SK-N-SH (cell line): ENCODE results near the gene PTH2. TPM values are rescaled to one million over a fixed set of nuclear protein-coding genes. Genes with fewer than 3 reads are reported as not detected.

ENCODE experiments used
- CTCF ChIA-PET: fragments of 300-600, 350-600 bp; formaldehyde crosslinking; extraction: SDS; loops from one replicate; lab custom pipeline; 2021; lab: Yijun Ruan, JAX
- POLR2A ChIA-PET: fragments of 350-600 bp; sonication (Branson Sonifier 250); formaldehyde crosslinking; extraction: SDS; loops from one replicate; lab custom pipeline; 2020; ENCODE audit warnings: antibody characterized with exemption, inconsistent platforms; lab: Yijun Ruan, JAX
- DNase-seq: peaks from one replicate; pipeline ENCODE4 v3.0.0; 2012
- H2AFZ ChIP-seq: fragments of 200-600 bp; sonication (generic); 2 replicates; pipeline ENCODE4 v1.8.1; 2016; ENCODE audit warnings: antibody characterized with exemption, mild to moderate bottlenecking, low read depth
- H3F3A ChIP-seq: fragments of 200-600 bp; sonication (generic); replicated peaks from 2 replicates; pipeline ENCODE3; 2016; ENCODE audit warnings: antibody characterized with exemption, mild to moderate bottlenecking; ENCODE audit not compliant: insufficient read depth
- H3K27ac ChIP-seq, 2 experiments: fragments of 200-500 bp in 1 of 2; fragments of 200-600 bp in 1 of 2; sonication (Bioruptor generic) in 1 of 2; sonication (generic), shearing (Covaris generic) in 1 of 2; 2 replicates each; pipeline versions ENCODE4 v1.5.1 to v1.6.1; 2014 to 2016; ENCODE audit warnings: low read depth in 2 of 2, inconsistent platforms in 1 of 2, low read length in 1 of 2, mild to moderate bottlenecking in 1 of 2, mixed read lengths in 1 of 2
- H3K27me3 ChIP-seq: fragments of 200-600 bp; sonication (generic), shearing (Covaris generic); 2 replicates; pipeline ENCODE4 v1.6.1; 2016; ENCODE audit warnings: mixed run types; ENCODE audit not compliant: insufficient read depth
- H3K36me3 ChIP-seq, 2 experiments: fragments of 200-500 bp in 1 of 2; fragments of 200-600 bp in 1 of 2; sonication (Bioruptor generic) in 1 of 2; sonication (generic) in 1 of 2; replicated peaks in 1 of 2; 2 replicates each; pipeline versions ENCODE3 to v1.5.1; 2014 to 2016; ENCODE audit warnings: low read length in 1 of 2, mild to moderate bottlenecking in 1 of 2; ENCODE audit not compliant: insufficient read depth in 2 of 2, control insufficient read depth in 1 of 2
- H3K4me1 ChIP-seq, 2 experiments: fragments of 200-500 bp in 1 of 2; fragments of 200-600 bp in 1 of 2; sonication (Bioruptor generic) in 1 of 2; sonication (generic), shearing (Covaris generic) in 1 of 2; 2 replicates each; pipeline versions ENCODE4 v1.5.1 to v1.6.1; 2014 to 2016; ENCODE audit warnings: low read depth in 1 of 2, low read length in 1 of 2, mixed run types in 1 of 2; ENCODE audit not compliant: insufficient read depth in 2 of 2, control insufficient read depth in 1 of 2
- H3K4me2 ChIP-seq: fragments of 200-600 bp; sonication (generic), shearing (Covaris generic); 2 replicates; pipeline ENCODE4 v1.6.1; 2017; ENCODE audit warnings: mixed run types
- H3K4me3 ChIP-seq, 2 experiments: fragments of 200-500 bp in 1 of 2; fragments of 200-600 bp in 1 of 2; sonication (Bioruptor generic) in 1 of 2; sonication (generic), shearing (Covaris generic) in 1 of 2; 2 replicates each; pipeline versions ENCODE4 v1.5.1 to v1.8.1; 2014 to 2016; ENCODE audit warnings: low read depth in 2 of 2, inconsistent platforms in 1 of 2, low read length in 1 of 2, mild to moderate bottlenecking in 1 of 2, mixed read lengths in 1 of 2, moderate library complexity in 1 of 2
- H3K79me2 ChIP-seq: fragments of 200-600 bp; sonication (generic); 2 replicates; pipeline ENCODE4 v1.8.1; 2017; ENCODE audit warnings: mild to moderate bottlenecking; ENCODE audit not compliant: insufficient read depth
- H3K9ac ChIP-seq: fragments of 200-600 bp; sonication (generic); 2 replicates; pipeline ENCODE4 v1.6.1; 2017; ENCODE audit warnings: mixed run types
- H3K9me2 ChIP-seq: fragments of 200-600 bp; sonication (generic); 2 replicates; pipeline ENCODE4 v1.6.1; 2017; ENCODE audit warnings: mixed run types
- H3K9me3 ChIP-seq: fragments of 200-600 bp; sonication (generic); 2 replicates; pipeline ENCODE4 v1.6.1; 2017; ENCODE audit warnings: mixed run types, mild to moderate bottlenecking, moderate library complexity
- H4K20me1 ChIP-seq: fragments of 200-600 bp; sonication (generic); 2 replicates; pipeline ENCODE4 v1.6.1; 2017; ENCODE audit warnings: mild to moderate bottlenecking, mixed run types; ENCODE audit not compliant: insufficient read depth
- CHD2 ChIP-seq: fragments of 150-350 bp; IDR thresholded peaks from 2 replicates; pipeline ENCODE4 v1.6.1; 2018; ENCODE audit warnings: low read length; ENCODE audit not compliant: partially characterized antibody
- EZH2phosphoT487 ChIP-seq: fragments of 200-600 bp; sonication (generic); IDR thresholded peaks from 2 replicates; pipeline ENCODE4 v1.6.1; 2017; ENCODE audit warnings: low read depth, mixed run types, mild to moderate bottlenecking, antibody characterized with exemption, moderate library complexity, borderline replicate concordance
- FOSL2 ChIP-seq: IDR thresholded peaks from 2 replicates; pipeline ENCODE4 v1.4.0; 2012; ENCODE audit warnings: low read depth, mild to moderate bottlenecking, moderate library complexity, borderline replicate concordance
- FOXJ3 ChIP-seq: sonication (generic); formaldehyde crosslinking; IDR thresholded peaks from 2 replicates; pipeline ENCODE4 v1.5.1; 2020; ENCODE audit warnings: mild to moderate bottlenecking, missing genetic modification reagents
- GABPA ChIP-seq: IDR thresholded peaks from 2 replicates; pipeline ENCODE4 v1.4.0; 2012; ENCODE audit warnings: low read depth, mild to moderate bottlenecking
- GATA2 ChIP-seq: sonication (generic); formaldehyde crosslinking; IDR thresholded peaks from 2 replicates; pipeline ENCODE4 v1.5.0; 2020; ENCODE audit warnings: mild to moderate bottlenecking, missing genetic modification reagents
- JUND ChIP-seq: IDR thresholded peaks from 2 replicates; pipeline ENCODE4 v1.4.0; 2012
- MAX ChIP-seq: IDR thresholded peaks from 2 replicates; pipeline ENCODE4 v1.4.0; 2012; ENCODE audit warnings: low read depth
- MXI1 ChIP-seq: IDR thresholded peaks from 2 replicates; pipeline ENCODE4 v1.6.1; 2012; ENCODE audit warnings: mild to moderate bottlenecking, low read depth, low read length, improper control_type of control experiment
- POLR2AphosphoS5 ChIP-seq: IDR thresholded peaks from 2 replicates; pipeline ENCODE4 v1.6.1; 2012; ENCODE audit warnings: low read depth, low read length
- RCOR1 ChIP-seq: fragments of 150-350 bp; IDR thresholded peaks from 2 replicates; pipeline ENCODE4 v1.6.1; 2017; ENCODE audit warnings: antibody characterized with exemption, low read length
- REST ChIP-seq: IDR thresholded peaks from 2 replicates; pipeline ENCODE4 v1.6.1; 2012; ENCODE audit warnings: mild to moderate bottlenecking, low read depth, low read length, moderate library complexity
- SMC3 ChIP-seq: IDR thresholded peaks from 2 replicates; pipeline ENCODE4 v1.6.1; 2012; ENCODE audit warnings: low read depth, low read length, improper control_type of control experiment
- TCF12 ChIP-seq: IDR thresholded peaks from 2 replicates; pipeline ENCODE4 v1.4.0; 2012
- YY1 ChIP-seq: IDR thresholded peaks from 2 replicates; pipeline ENCODE4 v1.4.0; 2012; ENCODE audit warnings: low read depth, mild to moderate bottlenecking
- ZBTB33 ChIP-seq: IDR thresholded peaks from 2 replicates; pipeline ENCODE4 v1.4.0; 2012; ENCODE audit warnings: low read depth, borderline replicate concordance
- WGBS: methylation state at CpG from one replicate; pipeline ENCODE4 v1.1.6; 2017; ENCODE audit warnings: low lambda C conversion rate; 5-methylcytosine and 5-hydroxymethylcytosine counted together
- polyA plus RNA-seq, 3 experiments: library from polyadenylated mRNA; depleted of rRNA; stranded (reverse); fragments of >200 nt; gene quantifications; 2 replicates each; pipeline ENCODE4 v1.2.3, GENCODE V29; 2012
- TF ChIP-seq, protein P1 (sequence below): IDR thresholded peaks from 2 replicates; pipeline ENCODE4 v1.4.0; 2012; ENCODE audit warnings: low read depth, borderline replicate concordance

PTH2 gene
- polyA plus RNA-seq, 1 of the 3 experiments (the other 2 are of a cell fraction), result not detected

DNA sequence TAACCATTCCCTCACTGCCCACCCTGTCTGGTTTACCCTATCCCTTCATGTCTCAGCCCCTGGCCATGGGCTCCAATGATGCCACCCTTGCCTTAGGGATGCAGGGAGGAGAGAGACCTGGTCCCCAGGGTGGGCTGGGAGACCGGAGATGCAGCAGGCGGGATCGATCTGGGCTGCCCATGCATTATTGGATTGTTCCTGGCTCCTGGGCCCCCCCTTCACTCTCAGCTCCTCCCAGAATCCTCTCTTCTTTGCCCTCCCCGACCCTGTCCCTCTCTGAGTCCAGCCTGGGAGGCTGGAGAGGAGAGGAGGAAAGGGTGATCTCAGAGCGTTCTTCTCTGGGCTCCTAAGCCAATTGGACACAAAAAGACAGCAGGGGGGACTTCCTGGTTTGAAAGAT lies 29.4 kb downstream of the PTH2 start:
- CTCF ChIA-PET, result interaction anchor here (1.2 to 8.8 kb wide), 3 partner anchors 20 to 50 kb away, joined by 3 to 149 read pairs (median 108); partner anchors contain the start of gene SLC17A7

GRCh38 chr19:49391581-49392399 lies 31.5 kb downstream of the PTH2 start:
- H3K9me2 ChIP-seq, result no peaks in the 10 kb centered on the region
- no peak overlapping the region for H3K27ac ChIP-seq
- no peaks in the 10 kb centered on the region for H3K79me2 ChIP-seq
- no peak overlapping the region for H2AFZ ChIP-seq
- WGBS, result 13% methylated on average over 14 of the region's 14 CpGs
- peaks cover 0 to 3% of the 10 kb centered on the region in 2 experiments; a peak in 1 of 4 replicates for H3K4me1 ChIP-seq
- peak; percentile 88 for DNase-seq
- H3K9me3 ChIP-seq, result no peaks in the 10 kb centered on the region
- no peaks in the 10 kb centered on the region for H3K36me3 ChIP-seq
- no peak overlapping the region for H3K4me2 ChIP-seq
- peaks cover 9% of the 10 kb centered on the region for H3F3A ChIP-seq
- peak overlapping the region in 1 of 2 experiments; percentile 33; a peak in 1 of 4 replicates for H3K4me3 ChIP-seq
- H3K27me3 ChIP-seq, result peaks cover 32% of the 10 kb centered on the region
- H3K9ac ChIP-seq, result no peak overlapping the region
- no peaks in the 10 kb centered on the region for H4K20me1 ChIP-seq
- ChIA-PET CTCF (interaction anchor here (0.6 to 8.8 kb wide), 19 partner anchors 9 to 480 kb away, joined by 3 to 149 read pairs (median 5); partner anchors contain the start of genes GFY and SLC17A7), POLR2A (no interaction called here)
- TF ChIP-seq ZBTB33 (no peak), REST (no peak), FOSL2 (no peak), GABPA (no peak), RCOR1 (no peak), MAX (no peak), GATA2 (CRISPR knock-in tag) (no peak), CHD2 (peak; percentile 20), TCF12 (no peak), MXI1 (no peak), YY1 (no peak), POLR2AphosphoS5 (no peak), SMC3 (peak; percentile 92), JUND (no peak), FOXJ3 (CRISPR knock-in tag) (no peak), EZH2phosphoT487 (no peak)
- TF ChIP-seq, protein P1, sequence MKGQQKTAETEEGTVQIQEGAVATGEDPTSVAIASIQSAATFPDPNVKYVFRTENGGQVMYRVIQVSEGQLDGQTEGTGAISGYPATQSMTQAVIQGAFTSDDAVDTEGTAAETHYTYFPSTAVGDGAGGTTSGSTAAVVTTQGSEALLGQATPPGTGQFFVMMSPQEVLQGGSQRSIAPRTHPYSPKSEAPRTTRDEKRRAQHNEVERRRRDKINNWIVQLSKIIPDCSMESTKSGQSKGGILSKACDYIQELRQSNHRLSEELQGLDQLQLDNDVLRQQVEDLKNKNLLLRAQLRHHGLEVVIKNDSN, result no peak

More for the DNA sequence above, 29.4 kb downstream of the PTH2 start:
- Histone ChIP-seq H3K79me2 (no peaks in the 10 kb centered on the region), H3F3A (peaks cover 9% of the 10 kb centered on the region), H3K4me1 (peaks cover 0 to 2% of the 10 kb centered on the region in 2 experiments; a peak in 1 of 4 replicates), H3K27ac (no peak overlapping the region), H4K20me1 (no peaks in the 10 kb centered on the region), H3K9me2 (no peaks in the 10 kb centered on the region), H3K4me3 (no peak overlapping the region), H2AFZ (no peak overlapping the region), H3K9ac (no peak overlapping the region), H3K4me2 (no peak overlapping the region), H3K36me3 (no peaks in the 10 kb centered on the region), H3K9me3 (no peaks in the 10 kb centered on the region), H3K27me3 (peaks cover 32% of the 10 kb centered on the region)
- POLR2A ChIA-PET, result no interaction called here
- DNase-seq, result no peak
- whole genome bisulfite sequencing, result 15% methylated on average over 5 of the region's 5 CpGs
- no peak for TF ChIP-seq FOSL2
